ENCODE data around the gene TMEM80. TPM values are rescaled to one million over a fixed set of nuclear protein-coding genes. Genes with fewer than 3 reads are reported as not detected.
A peak's percentile ranks its signal among the peaks of the same experiment; 100 is the strongest.

The TMEM80 gene
- total RNA-seq, 1 donor from 2014 or later: 38.7 TPM

DNA sequence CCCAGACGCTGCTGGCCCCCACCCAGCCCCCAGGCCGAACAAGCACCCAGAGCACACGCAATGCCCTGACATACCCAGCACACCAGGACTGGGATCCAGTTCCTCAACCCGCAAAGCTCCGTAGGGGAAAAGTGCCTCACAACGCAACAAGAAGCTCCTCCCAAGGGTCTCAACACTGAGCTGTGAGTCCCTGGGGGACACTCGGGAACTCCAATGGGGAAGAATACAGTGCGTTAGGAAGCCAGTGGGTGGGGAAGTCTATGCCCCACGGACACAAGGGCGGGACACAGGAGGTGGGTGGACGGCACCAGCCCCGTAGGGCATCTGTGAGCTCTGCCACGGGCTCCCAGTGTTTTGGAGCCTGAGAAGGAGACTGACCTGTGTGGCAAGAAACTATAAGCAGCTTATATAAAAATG, 2.2 kb upstream of the TMEM80 start:
- Histone ChIP-seq H3K4me1 (peaks cover 22% of the 10 kb centered on the region), H3K4me3 (peak overlapping the region; percentile 77), H3K79me2 (ENCODE audit: low read depth) (peaks cover 66% of the 10 kb centered on the region), H3K27ac (peak overlapping the region; percentile 7), H3K9me3 (ENCODE audit: low read depth) (no peaks in the 10 kb centered on the region), H4K20me1 (ENCODE audit: low read depth) (peaks cover 33% of the 10 kb centered on the region), H3K9ac (no peak overlapping the region), H3K27me3 (no peaks in the 10 kb centered on the region), H3F3A (ENCODE audit: low read depth) (peaks cover 24% of the 10 kb centered on the region), H2AFZ (replicated peaks) (no peak overlapping the region), H3K4me2 (peak overlapping the region; percentile 67), H3K36me3 (no peaks in the 10 kb centered on the region)
- peak overlapping the region; percentile 86 for H3K4me3 Mint-ChIP-seq
- H3K27me3 Mint-ChIP-seq (ENCODE audit: insufficient read depth, low read depth): peaks cover 6% of the 10 kb centered on the region
- H3K4me1 Mint-ChIP-seq: peaks cover 37% of the 10 kb centered on the region
- H3K36me3 Mint-ChIP-seq: peaks cover 9% of the 10 kb centered on the region
- no peak for TF ChIP-seq EZH2 (IDR thresholded peaks at IDR 0.05)
- peak overlapping the region; percentile 81 for H3K27ac Mint-ChIP-seq
- peaks cover 2% of the 10 kb centered on the region for H3K9me3 Mint-ChIP-seq
- peak; percentile 35 for DNase-seq (ENCODE audit: low spot score)

DNA sequence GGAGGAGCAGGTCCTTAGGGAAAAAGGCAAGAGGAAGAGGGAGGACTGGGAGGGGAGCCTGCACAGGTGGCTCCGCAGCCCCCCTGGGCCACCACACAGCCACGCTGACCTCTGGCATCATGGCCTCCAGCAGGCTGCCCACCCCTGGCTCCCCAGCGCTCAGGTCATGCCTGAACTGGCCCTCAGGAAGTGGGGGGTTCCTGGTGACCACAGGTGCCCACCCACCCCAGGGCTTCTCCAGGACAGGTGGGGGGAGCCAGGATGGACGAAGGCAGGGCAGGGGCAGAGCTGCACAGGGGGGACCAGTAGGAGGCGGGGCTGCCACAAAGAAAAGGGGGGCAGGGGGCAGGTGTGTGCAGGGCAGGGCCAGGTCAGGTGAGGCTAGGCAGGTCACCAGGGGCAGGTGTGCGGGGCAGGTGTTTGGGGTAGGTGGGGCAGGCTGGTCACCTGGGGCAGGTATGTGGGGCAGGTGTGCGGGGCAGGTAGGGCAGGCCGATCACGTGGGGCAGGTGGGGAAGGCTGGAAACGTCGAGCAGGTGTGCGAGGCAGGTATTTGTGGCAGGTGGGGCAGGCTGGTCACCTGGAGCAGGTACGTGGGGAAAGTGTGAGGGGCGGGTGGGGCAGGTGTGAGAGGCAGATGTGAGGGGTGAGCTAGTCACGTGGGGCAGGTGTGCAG, 1.6 kb upstream of the TMEM80 start:
- peak overlapping the region; percentile 86 for H3K4me3 Mint-ChIP-seq
- peaks cover 37% of the 10 kb centered on the region for H3K4me1 Mint-ChIP-seq
- H3K27ac Mint-ChIP-seq: peak overlapping the region; percentile 81
- Histone ChIP-seq H3F3A (ENCODE audit: low read depth) (peaks cover 24% of the 10 kb centered on the region), H3K4me3 (peak overlapping the region; percentile 77), H2AFZ (replicated peaks) (no peak overlapping the region), H4K20me1 (ENCODE audit: low read depth) (peaks cover 33% of the 10 kb centered on the region), H3K36me3 (no peaks in the 10 kb centered on the region), H3K79me2 (ENCODE audit: low read depth) (peaks cover 66% of the 10 kb centered on the region), H3K9me3 (ENCODE audit: low read depth) (no peaks in the 10 kb centered on the region), H3K27me3 (no peaks in the 10 kb centered on the region), H3K27ac (no peak overlapping the region), H3K9ac (no peak overlapping the region), H3K4me2 (peak overlapping the region; percentile 67), H3K4me1 (peaks cover 22% of the 10 kb centered on the region)
- no peak for TF ChIP-seq EZH2 (IDR thresholded peaks at IDR 0.05)
- TF ChIP-seq, protein P1, sequence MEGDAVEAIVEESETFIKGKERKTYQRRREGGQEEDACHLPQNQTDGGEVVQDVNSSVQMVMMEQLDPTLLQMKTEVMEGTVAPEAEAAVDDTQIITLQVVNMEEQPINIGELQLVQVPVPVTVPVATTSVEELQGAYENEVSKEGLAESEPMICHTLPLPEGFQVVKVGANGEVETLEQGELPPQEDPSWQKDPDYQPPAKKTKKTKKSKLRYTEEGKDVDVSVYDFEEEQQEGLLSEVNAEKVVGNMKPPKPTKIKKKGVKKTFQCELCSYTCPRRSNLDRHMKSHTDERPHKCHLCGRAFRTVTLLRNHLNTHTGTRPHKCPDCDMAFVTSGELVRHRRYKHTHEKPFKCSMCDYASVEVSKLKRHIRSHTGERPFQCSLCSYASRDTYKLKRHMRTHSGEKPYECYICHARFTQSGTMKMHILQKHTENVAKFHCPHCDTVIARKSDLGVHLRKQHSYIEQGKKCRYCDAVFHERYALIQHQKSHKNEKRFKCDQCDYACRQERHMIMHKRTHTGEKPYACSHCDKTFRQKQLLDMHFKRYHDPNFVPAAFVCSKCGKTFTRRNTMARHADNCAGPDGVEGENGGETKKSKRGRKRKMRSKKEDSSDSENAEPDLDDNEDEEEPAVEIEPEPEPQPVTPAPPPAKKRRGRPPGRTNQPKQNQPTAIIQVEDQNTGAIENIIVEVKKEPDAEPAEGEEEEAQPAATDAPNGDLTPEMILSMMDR (IDR thresholded peaks at IDR 0.05): no peak
- TF ChIP-seq EZH2phosphoT487 (IDR thresholded peaks at IDR 0.05): no peak
- peaks cover 2% of the 10 kb centered on the region for H3K9me3 Mint-ChIP-seq
- peaks cover 6% of the 10 kb centered on the region for H3K27me3 Mint-ChIP-seq (ENCODE audit: insufficient read depth, low read depth)
- H3K36me3 Mint-ChIP-seq: peaks cover 8% of the 10 kb centered on the region
- DNase-seq (ENCODE audit: low spot score): no peak

DNA sequence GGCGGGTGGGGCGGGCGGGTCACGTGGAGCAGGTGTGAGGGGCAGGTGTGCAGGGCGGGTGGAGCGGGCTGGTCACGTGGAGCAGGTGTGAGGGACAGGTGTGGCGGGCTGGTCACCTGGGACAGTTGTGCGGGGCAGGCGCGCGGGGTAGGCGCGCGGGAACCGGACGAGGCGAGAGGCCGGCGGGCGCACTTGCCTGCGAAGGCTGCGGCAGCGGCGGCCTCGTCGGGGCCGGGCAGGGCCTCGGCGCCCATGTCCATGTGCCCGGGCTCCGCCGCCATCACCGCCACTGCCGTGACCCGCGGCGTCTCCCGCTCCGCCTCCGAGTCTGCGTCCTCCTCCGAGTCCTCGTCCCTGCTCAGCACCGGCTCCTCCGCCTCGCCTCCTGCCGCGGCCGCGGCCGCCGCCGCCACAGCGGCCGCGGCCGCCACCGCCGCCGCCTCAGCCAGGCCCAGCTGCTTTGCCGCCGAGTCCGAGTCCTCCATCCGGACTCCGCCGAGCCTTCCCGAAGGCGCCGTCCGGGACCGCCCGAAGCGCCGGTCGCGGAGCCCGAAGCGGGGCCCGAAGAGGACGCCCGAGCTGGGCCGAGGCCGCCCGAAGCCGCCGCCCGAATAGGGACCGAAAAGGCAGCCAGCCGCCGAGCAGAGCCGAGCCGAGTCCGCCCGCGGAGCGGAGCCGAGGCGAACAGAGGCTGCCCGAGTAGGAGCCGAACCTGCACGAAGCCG, 891 bp upstream of the TMEM80 start, which contains the start of gene DEAF1:
Gene DEAF1, minus strand, starts transcription at position 660 of the 725 bp plus-strand sequence. Its CDS starts 175 bp downstream, at position 485.
- peaks cover 37% of the 10 kb centered on the region for H3K4me1 Mint-ChIP-seq
- H3K27ac Mint-ChIP-seq: peak within 1 kb of the TSS; percentile 97
- peak within 1 kb of the TSS; percentile 92 for H3K9ac ChIP-seq
- peaks cover 24% of the 10 kb centered on the region for H3F3A ChIP-seq (ENCODE audit: low read depth)
- no peaks in the 10 kb centered on the region for H3K36me3 ChIP-seq
- peaks cover 61% of the 10 kb centered on the region for H3K79me2 ChIP-seq (ENCODE audit: low read depth)
- H3K9me3 Mint-ChIP-seq: peaks cover 2% of the 10 kb centered on the region
- H3K4me3 Mint-ChIP-seq: peak within 1 kb of the TSS; percentile 92
- peak; percentile 99 for DNase-seq (ENCODE audit: low spot score)
- peaks cover 22% of the 10 kb centered on the region for H3K4me1 ChIP-seq
- H3K27me3 Mint-ChIP-seq (ENCODE audit: insufficient read depth, low read depth): peaks cover 6% of the 10 kb centered on the region
- peaks cover 33% of the 10 kb centered on the region for H4K20me1 ChIP-seq (ENCODE audit: low read depth)
- H3K4me3 ChIP-seq: peak within 1 kb of the TSS; percentile 77
- TF ChIP-seq, protein P1 (IDR thresholded peaks at IDR 0.05): no peak
- TF ChIP-seq EZH2phosphoT487 (IDR thresholded peaks at IDR 0.05) (no peak), EZH2 (IDR thresholded peaks at IDR 0.05) (no peak)
- H3K9me3 ChIP-seq (ENCODE audit: low read depth): no peaks in the 10 kb centered on the region
- H2AFZ ChIP-seq (replicated peaks): peak within 1 kb of the TSS; percentile 93
- peaks cover 4% of the 10 kb centered on the region for H3K36me3 Mint-ChIP-seq
- H3K27me3 ChIP-seq: no peaks in the 10 kb centered on the region
- peak within 1 kb of the TSS; percentile 83 for H3K4me2 ChIP-seq
- peak within 1 kb of the TSS; percentile 95 for H3K27ac ChIP-seq

Data from neural progenitor cell (in vitro differentiated cells).